ENCODE results near the gene SLC25A40.
"Not testable (repeated sequence)": the region's sequence is repeated elsewhere in the genome, so short reads cannot be mapped to it uniquely, and the experiment has no call there.

Gene SLC25A40, protein sequence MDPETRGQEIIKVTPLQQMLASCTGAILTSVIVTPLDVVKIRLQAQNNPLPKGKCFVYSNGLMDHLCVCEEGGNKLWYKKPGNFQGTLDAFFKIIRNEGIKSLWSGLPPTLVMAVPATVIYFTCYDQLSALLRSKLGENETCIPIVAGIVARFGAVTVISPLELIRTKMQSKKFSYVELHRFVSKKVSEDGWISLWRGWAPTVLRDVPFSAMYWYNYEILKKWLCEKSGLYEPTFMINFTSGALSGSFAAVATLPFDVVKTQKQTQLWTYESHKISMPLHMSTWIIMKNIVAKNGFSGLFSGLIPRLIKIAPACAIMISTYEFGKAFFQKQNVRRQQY

DNA sequence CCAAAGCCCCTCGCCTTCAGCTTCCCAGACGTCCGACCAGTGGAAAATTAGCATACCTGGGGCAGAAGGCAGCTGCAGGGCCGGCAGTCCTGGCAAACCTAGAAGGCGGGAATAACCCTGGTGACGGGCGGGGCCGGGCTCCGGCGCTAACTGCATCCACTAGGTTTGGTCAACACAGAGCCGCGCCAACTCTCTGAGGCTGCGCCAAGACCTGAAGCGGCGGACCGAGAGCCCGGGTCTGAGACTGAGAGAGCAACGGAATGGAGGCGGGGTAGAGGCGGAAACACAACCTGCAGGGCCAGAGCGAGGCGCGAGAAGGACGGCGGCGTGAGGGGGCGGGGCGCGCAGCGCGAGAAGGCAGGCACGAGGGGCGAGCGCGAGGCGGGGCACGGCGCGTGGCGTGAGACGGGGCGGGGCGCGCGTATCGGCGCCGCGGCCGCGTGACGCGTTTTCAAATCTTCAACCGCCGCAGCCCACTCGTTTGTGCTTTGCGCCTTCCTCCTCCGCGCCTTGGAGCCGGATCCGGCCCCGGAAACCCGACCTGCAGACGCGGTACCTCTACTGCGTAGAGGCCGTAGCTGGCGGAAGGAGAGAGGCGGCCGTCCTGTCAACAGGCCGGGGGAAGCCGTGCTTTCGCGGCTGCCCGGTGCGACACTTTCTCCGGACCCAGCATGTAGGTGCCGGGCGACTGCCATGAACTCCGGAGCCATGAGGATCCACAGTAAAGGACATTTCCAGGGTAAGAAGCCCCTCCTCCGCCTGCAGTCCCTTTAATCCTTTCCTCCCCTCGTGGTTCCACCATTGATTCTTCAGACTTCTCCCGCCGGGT, at the start of gene SLC25A40, which contains the start of gene DBF4:
Gene SLC25A40 (minus strand): TSS at position 321 of the 829 bp plus-strand sequence. CDS start 17,633 bp downstream, outside the sequence.
Gene DBF4 (plus strand): TSS at position 454 of the 829 bp plus-strand sequence. CDS start 240 bp downstream, at position 694.
- DNase-seq (ENCODE audit: low read depth in 1 of 2, low spot score in 1 of 2): peak; percentile 84 to 97
- no peak for TF ChIP-seq JUND (IDR thresholded peaks at IDR 0.05; ENCODE audit: low read depth)
- in situ Hi-C loops (cut with HindIII; ENCODE audit: low pct_unique_long_range_greater_than_20kb, low sequenced_read_pairs): no loop called here

DNA sequence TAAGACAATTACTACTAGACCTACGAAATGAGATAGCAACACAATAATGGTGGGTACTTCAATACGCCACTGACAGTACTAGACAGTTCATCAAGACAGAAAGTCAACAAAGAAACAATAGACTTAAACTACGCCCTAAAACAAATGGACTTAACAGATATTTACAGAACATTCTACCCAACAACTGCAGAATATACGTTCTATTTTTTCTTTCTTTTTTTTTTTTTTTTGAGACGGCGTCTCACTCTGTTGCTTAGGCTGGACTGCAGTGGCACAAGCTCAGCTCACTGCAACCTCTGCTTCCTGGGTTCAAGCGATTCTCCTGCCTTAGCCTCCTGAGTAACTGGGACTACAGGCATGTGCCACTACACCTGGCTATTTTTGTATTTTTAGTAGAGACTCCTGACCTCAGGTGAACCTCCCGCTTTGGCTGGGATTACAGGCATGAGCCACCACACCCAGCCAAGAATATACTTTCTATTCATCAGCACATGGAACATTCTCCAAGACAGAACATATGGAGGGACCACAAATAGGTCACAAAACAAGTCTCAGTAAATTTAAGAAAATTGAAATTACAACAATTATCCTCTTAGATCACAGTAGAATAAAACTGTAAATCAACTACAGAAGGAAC, 46.7 kb upstream of the SLC25A40 start:
- DNase-seq (ENCODE audit: low read depth in 1 of 2, low spot score in 1 of 2); in situ Hi-C loops (cut with HindIII; ENCODE audit: low pct_unique_long_range_greater_than_20kb, low sequenced_read_pairs): not testable (repeated sequence)

DNA sequence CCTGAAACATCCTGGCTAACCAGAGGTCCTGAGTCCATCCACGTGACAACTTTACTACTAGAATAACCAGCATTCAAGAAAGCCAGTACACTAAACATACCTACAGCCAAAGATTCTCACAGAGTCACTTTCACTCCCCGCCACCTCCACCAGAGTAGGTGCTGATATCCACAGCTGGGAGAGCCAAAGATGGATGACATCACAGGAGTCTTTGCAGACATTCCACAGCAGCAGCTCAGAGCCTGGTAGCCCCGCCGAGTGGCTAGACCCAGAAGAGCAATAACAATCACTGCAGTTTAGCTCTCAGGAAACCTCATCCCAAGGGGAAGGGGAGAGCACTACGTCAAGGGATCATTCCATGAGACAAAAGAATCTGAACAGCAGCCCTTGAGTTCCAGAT, 44.4 kb upstream of the SLC25A40 start:
- TF ChIP-seq JUND (IDR thresholded peaks at IDR 0.05; ENCODE audit: low read depth): no peak
- in situ Hi-C loops (cut with HindIII; ENCODE audit: low pct_unique_long_range_greater_than_20kb, low sequenced_read_pairs): no loop called here
- DNase-seq (ENCODE audit: low read depth in 1 of 2, low spot score in 1 of 2): no peak

DNA sequence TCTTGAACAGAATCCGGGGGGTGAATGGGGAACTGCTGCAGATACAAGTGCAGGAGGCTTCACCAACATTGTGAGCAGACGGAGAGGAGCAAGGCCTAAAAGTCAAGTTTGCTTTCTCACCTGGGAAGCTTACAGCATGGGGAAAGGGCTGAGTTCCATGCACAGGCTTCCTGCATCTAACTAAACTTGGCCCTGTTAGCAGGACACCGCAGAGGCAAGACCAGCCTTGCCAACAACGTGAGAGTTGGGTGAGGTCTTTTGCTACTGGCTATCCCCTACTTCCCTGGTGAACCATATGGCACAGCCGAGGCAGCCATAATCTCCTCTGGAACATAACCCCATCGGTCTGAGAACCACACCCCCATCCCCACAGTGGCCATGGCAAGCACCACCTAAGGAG, 43.7 kb upstream of the SLC25A40 start:
- TF ChIP-seq JUND (IDR thresholded peaks at IDR 0.05; ENCODE audit: low read depth): no peak
- in situ Hi-C loops (cut with HindIII; ENCODE audit: low pct_unique_long_range_greater_than_20kb, low sequenced_read_pairs): no loop called here
- DNase-seq (ENCODE audit: low read depth in 1 of 2, low spot score in 1 of 2): no peak

DNA sequence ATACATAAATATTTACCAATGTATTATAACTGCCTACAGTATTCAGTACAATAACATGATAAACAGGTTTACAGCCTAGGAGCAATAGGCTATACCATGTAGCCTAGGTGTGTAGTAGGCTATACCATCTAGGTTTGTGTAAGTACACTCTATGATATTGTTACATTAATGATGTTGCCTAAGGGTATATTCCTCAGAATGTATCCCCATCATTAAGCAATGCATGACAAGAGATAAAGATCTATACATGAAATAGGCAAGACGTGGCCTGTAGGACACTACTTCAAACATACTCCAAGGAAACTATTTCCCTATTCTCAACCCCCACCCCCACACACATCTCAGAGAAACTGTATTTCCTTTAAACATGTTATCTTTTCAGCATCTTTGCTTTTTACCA, 42.6 kb upstream of the SLC25A40 start:
- peak in 1 of 2 experiments; percentile 29 for DNase-seq (ENCODE audit: low read depth in 1 of 2, low spot score in 1 of 2)
- in situ Hi-C loops (cut with HindIII; ENCODE audit: low pct_unique_long_range_greater_than_20kb, low sequenced_read_pairs): no loop called here
- no peak for TF ChIP-seq JUND (IDR thresholded peaks at IDR 0.05; ENCODE audit: low read depth)

DNA sequence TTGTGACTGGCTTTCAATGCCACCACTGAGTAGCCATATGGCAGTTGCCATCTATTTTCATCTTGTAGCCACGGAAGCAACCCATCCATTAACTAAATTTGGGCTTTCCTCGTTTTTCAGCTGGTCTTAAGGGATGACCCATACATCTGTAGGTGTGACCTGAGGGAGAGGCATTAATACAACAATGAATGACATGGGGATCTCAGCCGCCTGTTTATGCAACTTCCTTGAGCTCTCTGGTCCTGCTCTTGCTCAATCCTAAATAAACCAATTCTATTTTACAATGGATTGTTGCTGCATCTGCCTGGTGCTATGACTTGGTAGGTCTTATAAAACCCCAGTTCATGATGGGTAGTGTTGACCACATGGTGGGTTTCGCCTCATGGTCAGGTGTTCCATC, 36.0 kb upstream of the SLC25A40 start:
- TF ChIP-seq JUND (IDR thresholded peaks at IDR 0.05; ENCODE audit: low read depth): no peak
- in situ Hi-C loops (cut with HindIII; ENCODE audit: low pct_unique_long_range_greater_than_20kb, low sequenced_read_pairs): no loop called here
- DNase-seq (ENCODE audit: low read depth in 1 of 2, low spot score in 1 of 2): no peak

DNA sequence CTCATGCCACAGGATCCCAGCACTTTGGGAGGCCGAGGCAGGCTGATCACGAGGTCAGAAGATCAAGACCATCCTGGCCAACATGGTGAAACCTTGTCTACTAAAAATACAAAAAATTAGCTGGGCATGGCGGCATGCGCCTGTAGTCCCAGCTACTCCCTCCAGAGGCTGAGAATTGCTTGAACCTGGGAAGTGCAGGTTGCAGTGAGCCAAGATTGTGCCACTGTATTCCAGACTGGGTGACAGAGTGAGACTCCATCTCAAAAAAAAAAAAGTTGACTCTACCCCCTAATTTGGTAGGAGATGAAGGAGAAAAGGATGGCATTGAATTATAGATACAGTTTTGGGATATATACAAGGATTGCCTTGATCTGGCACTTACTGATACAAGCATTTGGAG, 32.7 kb upstream of the SLC25A40 start:
- in situ Hi-C loops (cut with HindIII; ENCODE audit: low pct_unique_long_range_greater_than_20kb, low sequenced_read_pairs); DNase-seq (ENCODE audit: low read depth in 1 of 2, low spot score in 1 of 2): not testable (repeated sequence)

DNA sequence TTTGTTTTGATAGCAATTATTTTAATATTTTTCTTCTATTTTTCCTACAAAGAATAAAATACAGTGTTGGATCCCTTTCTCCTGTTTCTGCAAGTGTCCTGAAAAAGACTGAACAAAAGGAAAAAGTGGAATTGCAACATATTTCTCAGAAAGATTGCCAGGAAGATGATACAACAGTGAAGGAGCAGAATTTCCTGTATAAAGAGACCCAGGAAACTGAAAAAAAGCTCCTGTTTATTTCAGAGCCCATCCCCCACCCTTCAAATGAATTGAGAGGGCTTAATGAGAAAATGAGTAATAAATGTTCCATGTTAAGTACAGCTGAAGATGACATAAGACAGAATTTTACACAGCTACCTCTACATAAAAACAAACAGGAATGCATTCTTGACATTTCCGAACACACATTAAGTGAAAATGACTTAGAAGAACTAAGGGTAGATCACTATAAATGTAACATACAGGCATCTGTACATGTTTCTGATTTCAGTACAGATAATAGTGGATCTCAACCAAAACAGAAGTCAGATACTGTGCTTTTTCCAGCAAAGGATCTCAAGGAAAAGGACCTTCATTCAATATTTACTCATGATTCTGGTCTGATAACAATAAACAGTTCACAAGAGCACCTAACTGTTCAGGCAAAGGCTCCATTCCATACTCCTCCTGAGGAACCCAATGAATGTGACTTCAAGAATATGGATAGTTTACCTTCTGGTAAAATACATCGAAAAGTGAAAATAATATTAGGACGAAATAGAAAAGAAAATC, 31.2 kb upstream of the SLC25A40 start:
- in situ Hi-C loops (cut with HindIII; ENCODE audit: low pct_unique_long_range_greater_than_20kb, low sequenced_read_pairs); DNase-seq (ENCODE audit: low read depth in 1 of 2, low spot score in 1 of 2): not testable (repeated sequence)

DNA sequence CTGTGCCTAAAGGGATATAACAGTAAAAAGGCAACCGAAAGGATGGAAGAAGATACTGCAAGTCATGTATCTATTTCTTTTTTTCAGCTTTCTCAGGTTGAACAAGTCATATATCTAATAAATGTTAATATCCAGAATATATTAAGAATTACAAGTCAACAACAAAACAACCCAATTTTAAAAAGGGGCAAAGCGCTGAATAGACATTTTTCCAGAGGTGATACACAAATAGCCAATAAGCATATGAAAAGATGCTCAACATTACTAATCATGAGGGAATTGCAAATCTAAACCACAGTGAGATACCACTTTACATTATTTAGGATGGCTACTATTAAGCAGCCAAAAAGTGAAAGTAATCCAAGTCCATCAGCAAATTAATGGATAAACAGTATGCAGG, 23.1 kb upstream of the SLC25A40 start:
- DNase-seq (ENCODE audit: low read depth in 1 of 2, low spot score in 1 of 2): no peak
- TF ChIP-seq JUND (IDR thresholded peaks at IDR 0.05; ENCODE audit: low read depth): no peak
- in situ Hi-C loops (cut with HindIII; ENCODE audit: low pct_unique_long_range_greater_than_20kb, low sequenced_read_pairs): no loop called here

DNA sequence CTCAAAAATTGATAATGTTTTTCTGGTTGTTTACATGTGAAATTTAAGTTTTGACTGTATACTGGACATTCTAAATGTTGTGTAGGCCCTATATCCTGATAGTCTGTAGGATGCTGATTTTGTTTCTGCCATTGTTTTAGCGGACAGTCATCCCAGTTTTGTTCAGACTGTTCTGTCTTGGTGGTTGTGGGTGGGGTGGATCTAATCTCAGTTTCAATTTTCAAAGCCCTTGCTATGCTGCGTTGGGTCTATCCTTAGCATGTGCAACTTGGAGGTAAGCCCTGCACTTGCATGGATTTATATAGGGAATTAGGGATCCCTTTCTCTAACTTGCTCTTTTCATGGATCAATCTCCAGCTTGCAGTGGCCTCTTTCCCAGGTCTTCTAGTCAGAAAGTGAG, 19.2 kb upstream of the SLC25A40 start:
- in situ Hi-C loops (cut with HindIII; ENCODE audit: low pct_unique_long_range_greater_than_20kb, low sequenced_read_pairs): no loop called here
- DNase-seq (ENCODE audit: low read depth in 1 of 2, low spot score in 1 of 2): no peak
- no peak for TF ChIP-seq JUND (IDR thresholded peaks at IDR 0.05; ENCODE audit: low read depth)

DNA sequence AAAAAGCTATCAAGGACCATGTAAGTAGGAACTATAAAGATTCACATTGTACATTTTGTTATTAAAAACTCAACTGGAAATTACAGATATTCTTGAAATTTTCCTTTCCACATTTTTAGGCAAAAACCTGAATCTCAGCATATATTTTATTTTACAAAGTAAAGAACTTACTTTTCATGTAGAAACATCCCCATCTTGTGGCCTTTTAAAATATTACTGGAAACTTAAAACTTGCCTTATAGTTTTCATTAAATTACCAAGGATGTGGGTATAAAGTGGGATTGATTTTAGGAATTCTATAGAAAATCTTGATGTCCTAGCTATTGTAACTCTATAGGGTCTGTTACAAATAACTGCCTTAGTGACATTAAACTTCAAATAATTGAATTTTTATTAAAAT, 10.7 kb upstream of the SLC25A40 start:
- peak in 1 of 2 experiments; percentile 39 for DNase-seq (ENCODE audit: low read depth in 1 of 2, low spot score in 1 of 2)
- TF ChIP-seq JUND (IDR thresholded peaks at IDR 0.05; ENCODE audit: low read depth): no peak
- in situ Hi-C loops (cut with HindIII; ENCODE audit: low pct_unique_long_range_greater_than_20kb, low sequenced_read_pairs): no loop called here

DNA sequence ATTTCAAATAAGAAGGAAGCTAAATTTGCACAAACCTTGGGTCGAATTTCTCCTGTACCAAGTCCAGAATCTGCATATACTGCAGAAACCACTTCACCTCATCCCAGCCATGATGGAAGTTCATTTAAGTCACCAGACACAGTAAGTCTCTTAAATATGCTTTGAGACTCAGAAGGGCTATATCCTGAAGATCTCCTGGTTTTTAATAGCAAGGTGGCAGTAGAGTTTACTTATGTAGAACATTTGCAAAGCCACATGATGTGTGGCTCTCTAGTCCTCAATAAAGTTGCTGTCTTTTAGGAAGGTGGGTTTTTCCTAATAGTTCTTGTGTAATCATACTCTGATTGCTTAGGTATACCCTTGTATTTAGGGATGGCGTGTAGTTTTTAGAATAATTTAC, 8.9 kb upstream of the SLC25A40 start:
- in situ Hi-C loops (cut with HindIII; ENCODE audit: low pct_unique_long_range_greater_than_20kb, low sequenced_read_pairs): no loop called here
- TF ChIP-seq JUND (IDR thresholded peaks at IDR 0.05; ENCODE audit: low read depth): no peak
- no peak for DNase-seq (ENCODE audit: low read depth in 1 of 2, low spot score in 1 of 2)

Measured in T47D (cell line).